ENCODE data around the gene INCA1. TPM values are rescaled to one million over a fixed set of nuclear protein-coding genes. Genes with fewer than 3 reads are reported as not detected.
"Not testable (repeated sequence)": the region's sequence is repeated elsewhere in the genome, so short reads cannot be mapped to it uniquely, and the experiment has no call there.

Gene INCA1
- total RNA-seq, 2 experiments from 2014 or later, result 0.42 to 0.54 TPM

GRCh38 chr17:5030168-5030567 is 32.8 kb upstream of the INCA1 start:
- Mint-ChIP-seq H3K4me1 (peaks cover 15% of the 10 kb centered on the region), H3K4me3 (peak overlapping the region; percentile 89), H3K27ac (peak overlapping the region; percentile 95)
- not testable (repeated sequence) for DNase-seq; H3K9me3 Mint-ChIP-seq; H3K36me3 Mint-ChIP-seq; ATAC-seq (ENCODE audit: low read depth); H3K27me3 Mint-ChIP-seq
- POLR2A ChIA-PET, result interaction anchor here (0.8 to 1.6 kb wide), 4 partner anchors 12 to 96 kb away, joined by 3 to 6 read pairs (median 4); partner anchors contain the start of genes INCA1, KIF1C and SPAG7

GRCh38 chr17:5027916-5028315 is 30.6 kb upstream of the INCA1 start:
- Mint-ChIP-seq H3K36me3 (peaks cover 12% of the 10 kb centered on the region), H3K27me3 (no peaks in the 10 kb centered on the region), H3K4me1 (peaks cover 17% of the 10 kb centered on the region), H3K4me3 (no peak overlapping the region), H3K9me3 (no peaks in the 10 kb centered on the region), H3K27ac (no peak overlapping the region)
- no peak for DNase-seq
- ATAC-seq (ENCODE audit: low read depth), result no peak
- POLR2A ChIA-PET, result interaction anchor here (0.6 to 1.5 kb wide), 2 partner anchors 30 to 36 kb away, joined by 3 to 6 read pairs; partner anchors contain the start of genes INCA1 and KIF1C

- H3K27ac Mint-ChIP-seq, result no peak overlapping the region
- ATAC-seq (ENCODE audit: low read depth), result no peak
- peaks cover 17% of the 10 kb centered on the region for H3K4me1 Mint-ChIP-seq
- H3K27me3 Mint-ChIP-seq, result no peaks in the 10 kb centered on the region
- H3K4me3 Mint-ChIP-seq, result no peak overlapping the region
- peaks cover 12% of the 10 kb centered on the region for H3K36me3 Mint-ChIP-seq
- no peak for DNase-seq
- POLR2A ChIA-PET, result interaction anchor here (1.5 kb wide), 1 partner anchor 30 kb away, joined by 6 read pairs; the partner anchor contains the start of genes INCA1 and KIF1C
- H3K9me3 Mint-ChIP-seq, result no peaks in the 10 kb centered on the region
Observed at GRCh38 chr17:5027299-5027698, 30.0 kb upstream of the INCA1 start.

- Mint-ChIP-seq H3K36me3 (peaks cover 13% of the 10 kb centered on the region), H3K4me1 (peaks cover 9% of the 10 kb centered on the region), H3K9me3 (no peaks in the 10 kb centered on the region), H3K27ac (no peak overlapping the region), H3K27me3 (no peaks in the 10 kb centered on the region), H3K4me3 (no peak overlapping the region)
- DNase-seq (no peak), ATAC-seq (ENCODE audit: low read depth) (no peak)
- POLR2A ChIA-PET, result no interaction called here
Observed at GRCh38 chr17:5024604-5025003, 27.3 kb upstream of the INCA1 start.

GRCh38 chr17:5023588-5024147 is 26.3 kb upstream of the INCA1 start:
- ATAC-seq (ENCODE audit: low read depth), result no peak
- H3K27me3 Mint-ChIP-seq, result no peaks in the 10 kb centered on the region
- no peak for DNase-seq
- H3K4me1 Mint-ChIP-seq, result peaks cover 16% of the 10 kb centered on the region
- H3K27ac Mint-ChIP-seq, result peak overlapping the region; percentile 63
- H3K9me3 Mint-ChIP-seq, result no peaks in the 10 kb centered on the region
- POLR2A ChIA-PET, result interaction anchor here (0.6 kb wide), 1 partner anchor 39 kb away, joined by 5 read pairs; no protein-coding TSS in a partner anchor
- peaks cover 15% of the 10 kb centered on the region for H3K36me3 Mint-ChIP-seq
- H3K4me3 Mint-ChIP-seq, result no peak overlapping the region

GRCh38 chr17:5022171-5022711 is 24.9 kb upstream of the INCA1 start:
- peaks cover 16% of the 10 kb centered on the region for H3K4me1 Mint-ChIP-seq
- no peak overlapping the region for H3K27ac Mint-ChIP-seq
- POLR2A ChIA-PET, result no interaction called here
- DNase-seq, result no peak
- peaks cover 15% of the 10 kb centered on the region for H3K36me3 Mint-ChIP-seq
- H3K9me3 Mint-ChIP-seq, result no peaks in the 10 kb centered on the region
- H3K27me3 Mint-ChIP-seq, result no peaks in the 10 kb centered on the region
- no peak for ATAC-seq (ENCODE audit: low read depth)
- no peak overlapping the region for H3K4me3 Mint-ChIP-seq

GRCh38 chr17:5020502-5021023 is 23.2 kb upstream of the INCA1 start:
- Mint-ChIP-seq H3K27ac (no peak overlapping the region), H3K36me3 (peaks cover 19% of the 10 kb centered on the region)

GRCh38 chr17:5019475-5019956 is 22.2 kb upstream of the INCA1 start:
- POLR2A ChIA-PET, result interaction anchor here (0.6 to 1.5 kb wide), 3 partner anchors 22 to 97 kb away, joined by 3 to 5 read pairs (median 3); partner anchors contain the start of genes INCA1 and KIF1C
- Mint-ChIP-seq H3K9me3 (no peaks in the 10 kb centered on the region), H3K27ac (peak overlapping the region; percentile 76), H3K4me3 (no peak overlapping the region), H3K36me3 (peaks cover 18% of the 10 kb centered on the region), H3K27me3 (no peaks in the 10 kb centered on the region), H3K4me1 (peaks cover 17% of the 10 kb centered on the region)
- ATAC-seq (ENCODE audit: low read depth), result peak; percentile 69
- peak; percentile 50 for DNase-seq

More at GRCh38 chr17:5020502-5021023, 23.2 kb upstream of the INCA1 start:
- ATAC-seq (ENCODE audit: low read depth) (no peak), DNase-seq (no peak)
- no peaks in the 10 kb centered on the region for H3K9me3 Mint-ChIP-seq
- no peaks in the 10 kb centered on the region for H3K27me3 Mint-ChIP-seq
- POLR2A ChIA-PET, result interaction anchor here (1.5 kb wide), 1 partner anchor 23 kb away, joined by 3 read pairs; the partner anchor contains the start of genes INCA1 and KIF1C
- peaks cover 18% of the 10 kb centered on the region for H3K4me1 Mint-ChIP-seq
- H3K4me3 Mint-ChIP-seq, result no peak overlapping the region

- H3K4me3 Mint-ChIP-seq, result no peak overlapping the region
- POLR2A ChIA-PET, result no interaction called here
- ATAC-seq (ENCODE audit: low read depth) (no peak), DNase-seq (no peak)
- no peaks in the 10 kb centered on the region for H3K9me3 Mint-ChIP-seq
- no peak overlapping the region for H3K27ac Mint-ChIP-seq
- H3K36me3 Mint-ChIP-seq, result peaks cover 19% of the 10 kb centered on the region
- peaks cover 11% of the 10 kb centered on the region for H3K4me1 Mint-ChIP-seq
- no peaks in the 10 kb centered on the region for H3K27me3 Mint-ChIP-seq
Observed at GRCh38 chr17:5014357-5014756, 17.0 kb upstream of the INCA1 start.

- Mint-ChIP-seq H3K9me3 (no peaks in the 10 kb centered on the region), H3K27me3 (no peaks in the 10 kb centered on the region), H3K4me1 (peaks cover 5% of the 10 kb centered on the region), H3K36me3 (peaks cover 30% of the 10 kb centered on the region), H3K27ac (no peak overlapping the region), H3K4me3 (no peak overlapping the region)
- POLR2A ChIA-PET, result no interaction called here
- DNase-seq, result no peak
- ATAC-seq (ENCODE audit: low read depth), result no peak
Observed at GRCh38 chr17:5011928-5012327, 14.6 kb upstream of the INCA1 start.

GRCh38 chr17:5003214-5003867 is 6.0 kb upstream of the INCA1 start:
- DNase-seq, result no peak
- ATAC-seq (ENCODE audit: low read depth), result no peak
- Mint-ChIP-seq H3K4me1 (peaks cover 11% of the 10 kb centered on the region), H3K4me3 (no peak overlapping the region), H3K27me3 (no peaks in the 10 kb centered on the region), H3K9me3 (no peaks in the 10 kb centered on the region), H3K36me3 (peaks cover 41% of the 10 kb centered on the region), H3K27ac (no peak overlapping the region)
- POLR2A ChIA-PET, result no interaction called here

- no peak overlapping the region for H3K27ac Mint-ChIP-seq
- no peaks in the 10 kb centered on the region for H3K27me3 Mint-ChIP-seq
- peaks cover 11% of the 10 kb centered on the region for H3K4me1 Mint-ChIP-seq
- H3K36me3 Mint-ChIP-seq, result peaks cover 34% of the 10 kb centered on the region
- H3K9me3 Mint-ChIP-seq, result no peaks in the 10 kb centered on the region
- H3K4me3 Mint-ChIP-seq, result no peak overlapping the region
- ATAC-seq (ENCODE audit: low read depth) (no peak), DNase-seq (no peak)
- POLR2A ChIA-PET, result interaction anchor here (0.6 kb wide), 1 partner anchor 74 kb away, joined by 3 read pairs; no protein-coding TSS in a partner anchor
Observed at GRCh38 chr17:5002121-5002788, 4.9 kb upstream of the INCA1 start.

- H3K36me3 Mint-ChIP-seq, result peaks cover 24% of the 10 kb centered on the region
- H3K4me3 Mint-ChIP-seq, result no peak overlapping the region
- ATAC-seq (ENCODE audit: low read depth) (no peak), DNase-seq (no peak)
- no peak overlapping the region for H3K27ac Mint-ChIP-seq
- no peaks in the 10 kb centered on the region for H3K27me3 Mint-ChIP-seq
- POLR2A ChIA-PET, result no interaction called here
- no peaks in the 10 kb centered on the region for H3K9me3 Mint-ChIP-seq
- peaks cover 14% of the 10 kb centered on the region for H3K4me1 Mint-ChIP-seq
Observed at GRCh38 chr17:5000237-5000639, 2.9 kb upstream of the INCA1 start.

All from activated naive CD8-positive, alpha-beta T cell treated with anti-CD3 and anti-CD28 coated beads, Interleukin-2, amount 10 ng/mL, durations not matched to agents 7 days and 5 days (primary cell).